ENCODE data around the gene ECHS1.

ECHS1 gene

DNA sequence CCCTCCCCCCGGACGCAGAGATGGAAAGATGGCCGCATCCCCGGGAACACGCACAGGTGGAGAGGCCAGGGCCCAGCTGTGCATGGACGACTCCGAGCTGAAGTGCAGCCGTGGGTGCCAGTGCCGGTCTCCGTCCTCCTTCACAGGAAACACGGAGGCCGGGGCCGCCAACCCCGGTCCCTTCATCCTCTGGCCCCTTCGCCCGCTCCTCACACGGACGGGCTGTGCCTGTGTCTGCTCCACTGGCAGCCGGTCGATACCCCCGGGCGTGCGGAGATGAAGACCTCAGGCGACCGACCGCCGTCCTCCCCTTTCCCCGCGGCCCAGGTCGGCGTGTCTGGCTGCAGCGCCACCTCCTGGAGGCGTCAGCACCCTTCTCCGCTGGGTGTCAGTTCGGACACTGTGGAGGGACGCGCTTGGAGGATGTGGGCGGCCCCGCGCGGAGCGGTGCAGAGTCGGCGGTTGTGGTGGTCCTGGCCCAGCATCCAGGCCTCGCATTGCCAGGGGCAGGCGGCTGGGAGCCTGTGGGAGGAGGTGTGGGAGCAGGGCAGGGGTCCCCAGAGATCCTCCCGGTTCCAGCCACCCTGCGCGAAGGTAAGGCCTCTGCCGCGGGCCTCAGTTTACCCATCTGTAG, 54.5 kb downstream of the ECHS1 start:
- peak; percentile 26 for DNase-seq

- DNase-seq: no peak
Observed at GRCh38 chr10:133316732-133317131, 56.4 kb downstream of the ECHS1 start.

- no peak for DNase-seq
Observed at GRCh38 chr10:133316266-133316665, 56.9 kb downstream of the ECHS1 start.

DNA sequence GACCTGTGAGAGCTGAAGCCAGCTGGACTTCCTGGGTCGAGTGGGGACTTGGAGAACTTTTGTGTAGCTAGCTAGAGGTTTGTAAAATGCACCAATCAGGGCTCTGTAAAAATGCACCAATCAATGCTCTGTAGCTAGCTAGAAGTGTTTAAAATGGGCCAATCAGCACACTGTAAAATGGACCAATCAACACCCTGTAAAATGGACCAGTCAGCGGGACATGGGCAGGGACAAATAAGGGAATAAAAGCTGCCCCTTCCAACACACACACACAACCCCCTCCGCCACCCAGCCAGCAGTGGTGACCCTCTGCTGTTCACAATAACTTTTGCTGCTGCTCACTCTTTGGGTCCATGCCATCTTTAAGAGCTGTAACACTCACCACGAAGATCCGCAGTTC, 57.3 kb downstream of the ECHS1 start:
- DNase-seq: no peak

DNA sequence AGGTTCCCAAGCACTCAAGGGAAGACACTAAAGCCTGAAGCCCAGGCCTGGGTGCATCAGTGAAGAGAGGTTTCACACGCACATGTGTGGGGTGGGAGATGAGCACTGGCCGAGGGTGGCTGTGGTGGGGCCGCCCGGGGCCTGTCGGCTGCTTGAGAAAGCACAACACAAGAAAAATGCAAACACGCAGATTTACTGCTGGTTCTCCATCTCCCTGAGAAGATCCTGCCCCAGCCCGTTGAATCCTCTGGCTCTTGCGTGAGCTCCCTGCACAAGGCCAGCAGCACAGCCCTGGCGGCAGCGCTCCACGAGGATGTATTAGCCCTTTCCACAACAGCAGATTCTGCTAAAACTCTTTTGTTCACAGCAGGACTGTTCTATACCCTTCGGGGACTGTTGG, 58.2 kb downstream of the ECHS1 start:
- no peak for DNase-seq

GRCh38 chr10:133313192-133313591, 60.0 kb downstream of the ECHS1 start:
- DNase-seq: no peak

GRCh38 chr10:133312769-133313145, 60.4 kb downstream of the ECHS1 start:
- no peak for DNase-seq

Measured in NCI-H774 (cell line).